HepG2 (cell line): Measurements from ENCODE around the gene CYB5D1. TPM values are rescaled to one million over a fixed set of nuclear protein-coding genes. Genes with fewer than 3 reads are reported as not detected.

Source experiments
- ATF4 ChIP-seq, 2 experiments: fragments of 450-650 bp in 1 of 2; sonication (generic) in 1 of 2; formaldehyde crosslinking; IDR thresholded peaks; 2 replicates each; pipeline versions ENCODE4 v1.5.0 to v1.8.0; 2020 to 2022; ENCODE audit warnings: mild to moderate bottlenecking in 1 of 2, missing genetic modification reagents in 1 of 2
- CREBL2 ChIP-seq: sonication (generic); formaldehyde crosslinking; IDR thresholded peaks from 2 replicates; pipeline ENCODE4 v1.8.1; 2023; ENCODE audit warnings: missing genetic modification reagents, mild to moderate bottlenecking, borderline replicate concordance
- DMTF1 ChIP-seq: sonication (generic); formaldehyde crosslinking; IDR thresholded peaks from 2 replicates; pipeline ENCODE4 v1.4.0; 2020; ENCODE audit warnings: mild to moderate bottlenecking, missing genetic modification reagents
- NR0B2 ChIP-seq: sonication (generic); formaldehyde crosslinking; IDR thresholded peaks from 2 replicates; pipeline ENCODE4 v1.4.0; 2020; ENCODE audit warnings: mild to moderate bottlenecking, missing genetic modification reagents
- RFXAP ChIP-seq: sonication (generic); formaldehyde crosslinking; IDR thresholded peaks from 2 replicates; pipeline ENCODE4 v1.4.0; 2020; ENCODE audit warnings: missing genetic modification reagents, borderline replicate concordance
- TAF15 ChIP-seq: fragments of 200-400 bp; formaldehyde crosslinking; IDR thresholded peaks from one replicate; pipeline ENCODE4 v1.6.1; 2018; ENCODE audit warnings: mild to moderate bottlenecking, low read depth, low read length; ENCODE audit not compliant: poor library complexity, severe bottlenecking
- TEF ChIP-seq: sonication (generic); formaldehyde crosslinking; IDR thresholded peaks from 2 replicates; pipeline ENCODE4 v1.5.0; 2020; ENCODE audit warnings: missing genetic modification reagents
- ZBTB46 ChIP-seq: sonication (generic); formaldehyde crosslinking; IDR thresholded peaks from 2 replicates; pipeline ENCODE4 v1.4.0; 2020; ENCODE audit warnings: mild to moderate bottlenecking, missing genetic modification reagents, borderline replicate concordance
- ZHX1 ChIP-seq: sonication (generic); formaldehyde crosslinking; IDR thresholded peaks from 2 replicates; pipeline ENCODE4 v1.8.1; 2022; ENCODE audit warnings: low read depth, mild to moderate bottlenecking, missing genetic modification reagents
- ZNF280B ChIP-seq: sonication (generic); formaldehyde crosslinking; IDR thresholded peaks from 2 replicates; pipeline ENCODE4 v1.5.0; 2020; ENCODE audit warnings: missing genetic modification reagents, mild to moderate bottlenecking, borderline replicate concordance
- ZNF362 ChIP-seq: sonication (generic); formaldehyde crosslinking; IDR thresholded peaks from 2 replicates; pipeline ENCODE4 v1.4.0; 2020; ENCODE audit warnings: missing genetic modification reagents, mild to moderate bottlenecking, borderline replicate concordance
- polyA plus RNA-seq, 8 experiments: library from polyadenylated mRNA; depleted of rRNA in 3 of 8; stranded (reverse) in 7 of 8; unstranded in 1 of 8; fragments of >200 nt; fragmentation: Illumina TruSeq in 4 of 8; extraction: Trizol in 4 of 8; gene quantifications; 2 replicates each; pipeline versions ENCODE4 v1.2.1 to v1.2.3, GENCODE V29; 2011 to 2016; ENCODE audit warnings: low read depth in 4 of 8, missing spikeins in 1 of 8, mixed read lengths in 1 of 8; ENCODE audit not compliant: insufficient read depth in 1 of 8
- total RNA-seq, 5 experiments: library from RNA; depleted of rRNA; stranded (reverse); fragments of >200 nt; fragmentation: Illumina TruSeq; extraction: Trizol; gene quantifications; 2 replicates each; pipeline ENCODE4 v1.2.3, GENCODE V29; 2016; ENCODE audit warnings: low read depth in 1 of 5

Gene CYB5D1
- total and polyA plus RNA-seq, 2 of the 13 experiments (the other 11 are each of a cell fraction or from before 2014, with no cell fraction given) = 8.9 to 17.0 TPM

GRCh38 chr17:7836596-7837407 lies 21.0 kb upstream of the CYB5D1 start (continued):
- TF ChIP-seq ZBTB46 (no peak), DMTF1 (CRISPR knock-in tag) (no peak; the same call in 1 of the 2 replicates), RFXAP (CRISPR knock-in tag) (peak; percentile 87; the same call in 1 of the 2 replicates), CREBL2 (CRISPR knock-in tag) (no peak), ZHX1 (CRISPR knock-in tag) (peak; percentile 66), ZNF362 (0 out of 2 replicates have a peak, but pooled peaks have one; percentile 39), NR0B2 (no peak), TEF (CRISPR knock-in tag) (no peak), ZNF280B (CRISPR knock-in tag) (no peak), TAF15 (peak; percentile 1), ATF4 (CRISPR knock-in tag; IDR thresholded peaks at IDR 0.05) (peak in 1 of 2 experiments; percentile 92; a peak in 2 of 4 replicates)
